Testis (tissue), 2 donors: ENCODE measurements around the gene HOPX.

Experiments
- CTCF ChIP-seq, 3 experiments: fragments of 450-650 bp in 2 of 3; fragments of 200-600 bp in 1 of 3; sonication (generic) in 1 of 3; IDR thresholded peaks; one replicate each; pipeline ENCODE4 v1.5.1; 2016 to 2019; ENCODE audit warnings: antibody characterized with exemption in 3 of 3, mild to moderate bottlenecking in 2 of 3, moderate library complexity in 1 of 3
- POLR2A ChIP-seq: fragments of 450-650 bp; IDR thresholded peaks from one replicate; pipeline ENCODE4 v1.6.1; 2017; ENCODE audit warnings: antibody characterized with exemption, mild to moderate bottlenecking, moderate library complexity

- TF ChIP-seq CTCF (IDR thresholded peaks at IDR 0.05) (no peak), POLR2A (no peak)
Observed at GRCh38 chr4:56640621-56641493, 40.2 kb downstream of the HOPX start.
